Epithelial cell of proximal tubule (primary cell): ENCODE data around the gene TRAF5. TPM values are rescaled to one million over a fixed set of nuclear protein-coding genes. Genes with fewer than 3 reads are reported as not detected.

Source experiments
- DNase-seq: peaks from one replicate; pipeline ENCODE4 v3.0.0-alpha.2; 2011; ENCODE audit warnings: low read depth
- H3K4me3 ChIP-seq: 2 replicates; pipeline ENCODE4 v1.5.1; 2011; ENCODE audit warnings: low read depth, mild to moderate bottlenecking, low read length
- total RNA-seq: library from RNA; depleted of rRNA; stranded (reverse); fragments of >200 nt; gene quantifications from 2 replicates; pipeline ENCODE4 v1.2.3, GENCODE V29; 2015
- TF ChIP-seq, protein P1 (sequence below): conservative IDR thresholded peaks from 2 replicates; pipeline ENCODE4 v1.5.1; 2012; ENCODE audit warnings: low read depth, mild to moderate bottlenecking, low read length

TRAF5 gene
- total RNA-seq, 1 donor from 2014 or later = 6.4 TPM

DNA sequence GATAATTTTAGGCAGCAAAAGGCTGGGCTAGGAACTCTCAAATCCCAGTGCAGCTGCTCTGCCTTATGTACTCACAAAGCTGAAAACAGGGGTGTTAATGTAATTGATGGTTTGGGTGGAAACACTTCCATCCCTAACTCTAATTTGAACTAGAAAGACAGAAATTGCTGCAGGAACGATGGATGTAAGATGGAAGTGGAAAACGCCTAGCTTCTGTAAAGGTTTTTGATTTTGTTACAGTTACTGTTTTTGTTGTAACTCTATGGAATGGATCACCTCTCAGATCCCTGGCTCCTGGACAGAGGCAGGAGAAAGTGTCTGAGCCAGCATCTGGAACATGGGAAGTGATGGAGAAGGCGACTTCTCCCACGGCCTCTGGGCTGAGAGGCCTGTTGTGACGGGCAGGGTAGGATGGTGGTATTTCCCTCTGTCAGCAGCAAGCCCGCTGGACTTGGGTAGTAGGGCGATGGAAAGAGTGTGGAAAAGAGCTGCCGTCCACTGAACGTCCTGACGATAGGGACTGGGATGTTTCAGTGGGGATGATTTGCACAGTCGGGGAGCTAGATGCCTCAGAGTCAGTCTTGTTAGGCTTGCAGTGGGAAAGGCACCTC is 1.6 kb downstream of the TRAF5 start:
- DNase-seq = no peak
- TF ChIP-seq, protein P1, sequence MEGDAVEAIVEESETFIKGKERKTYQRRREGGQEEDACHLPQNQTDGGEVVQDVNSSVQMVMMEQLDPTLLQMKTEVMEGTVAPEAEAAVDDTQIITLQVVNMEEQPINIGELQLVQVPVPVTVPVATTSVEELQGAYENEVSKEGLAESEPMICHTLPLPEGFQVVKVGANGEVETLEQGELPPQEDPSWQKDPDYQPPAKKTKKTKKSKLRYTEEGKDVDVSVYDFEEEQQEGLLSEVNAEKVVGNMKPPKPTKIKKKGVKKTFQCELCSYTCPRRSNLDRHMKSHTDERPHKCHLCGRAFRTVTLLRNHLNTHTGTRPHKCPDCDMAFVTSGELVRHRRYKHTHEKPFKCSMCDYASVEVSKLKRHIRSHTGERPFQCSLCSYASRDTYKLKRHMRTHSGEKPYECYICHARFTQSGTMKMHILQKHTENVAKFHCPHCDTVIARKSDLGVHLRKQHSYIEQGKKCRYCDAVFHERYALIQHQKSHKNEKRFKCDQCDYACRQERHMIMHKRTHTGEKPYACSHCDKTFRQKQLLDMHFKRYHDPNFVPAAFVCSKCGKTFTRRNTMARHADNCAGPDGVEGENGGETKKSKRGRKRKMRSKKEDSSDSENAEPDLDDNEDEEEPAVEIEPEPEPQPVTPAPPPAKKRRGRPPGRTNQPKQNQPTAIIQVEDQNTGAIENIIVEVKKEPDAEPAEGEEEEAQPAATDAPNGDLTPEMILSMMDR = no peak
- H3K4me3 ChIP-seq = no peak overlapping the region

DNA sequence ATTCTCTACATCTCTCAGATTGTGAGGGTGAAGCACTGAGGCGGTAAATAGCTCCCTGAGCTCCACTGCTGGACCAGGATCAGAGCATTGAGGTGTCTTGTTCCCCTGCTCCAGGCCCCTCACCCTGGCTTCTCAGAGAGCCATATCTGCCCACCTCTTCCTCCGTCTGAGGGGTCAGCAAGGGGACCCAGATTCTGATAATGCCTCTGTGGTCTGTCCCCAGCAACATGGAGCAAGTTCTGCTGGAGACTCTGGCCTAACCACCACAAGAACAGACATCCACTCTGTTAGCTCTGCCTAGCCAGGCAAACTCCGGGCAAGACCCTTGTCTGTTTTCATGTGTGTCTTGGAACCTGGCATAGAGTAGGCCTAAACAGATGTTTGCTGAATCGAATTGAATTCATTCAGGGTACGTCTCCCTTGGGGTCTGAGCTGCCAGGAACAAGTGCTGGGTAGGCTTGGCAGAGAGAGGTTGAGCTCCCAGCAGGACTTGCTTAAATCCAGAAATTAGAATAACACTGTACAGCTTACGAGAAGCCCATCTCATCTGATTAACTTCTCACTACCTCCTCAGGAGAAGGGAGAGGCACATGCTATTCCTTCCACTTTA is 2.3 kb downstream of the TRAF5 start:
- H3K4me3 ChIP-seq = no peak overlapping the region
- no peak for DNase-seq
- TF ChIP-seq, protein P1 = no peak

DNA sequence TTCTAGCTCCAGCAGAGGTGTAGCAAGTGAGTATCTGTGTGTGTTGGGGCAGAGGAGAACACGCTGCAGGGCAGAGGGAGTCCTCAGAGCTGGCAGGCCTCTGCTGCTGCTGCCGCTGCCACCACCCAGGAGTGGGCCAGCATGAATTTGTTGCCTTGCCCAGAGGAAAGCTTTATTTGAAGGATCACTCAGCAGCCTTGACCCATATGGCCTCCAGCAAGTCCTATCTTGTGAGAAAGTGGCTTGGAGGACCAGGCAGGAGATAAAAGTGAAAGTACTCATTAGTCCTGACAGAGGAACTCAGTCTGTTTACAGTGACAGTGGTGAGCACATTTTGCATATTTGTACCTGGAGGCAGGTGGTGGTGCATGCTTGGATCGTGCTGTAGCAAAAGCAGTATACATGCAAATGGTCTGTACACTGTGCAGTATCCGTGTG is 3.1 kb downstream of the TRAF5 start:
- no peak overlapping the region for H3K4me3 ChIP-seq
- DNase-seq = no peak
- TF ChIP-seq, protein P1 = no peak

DNA sequence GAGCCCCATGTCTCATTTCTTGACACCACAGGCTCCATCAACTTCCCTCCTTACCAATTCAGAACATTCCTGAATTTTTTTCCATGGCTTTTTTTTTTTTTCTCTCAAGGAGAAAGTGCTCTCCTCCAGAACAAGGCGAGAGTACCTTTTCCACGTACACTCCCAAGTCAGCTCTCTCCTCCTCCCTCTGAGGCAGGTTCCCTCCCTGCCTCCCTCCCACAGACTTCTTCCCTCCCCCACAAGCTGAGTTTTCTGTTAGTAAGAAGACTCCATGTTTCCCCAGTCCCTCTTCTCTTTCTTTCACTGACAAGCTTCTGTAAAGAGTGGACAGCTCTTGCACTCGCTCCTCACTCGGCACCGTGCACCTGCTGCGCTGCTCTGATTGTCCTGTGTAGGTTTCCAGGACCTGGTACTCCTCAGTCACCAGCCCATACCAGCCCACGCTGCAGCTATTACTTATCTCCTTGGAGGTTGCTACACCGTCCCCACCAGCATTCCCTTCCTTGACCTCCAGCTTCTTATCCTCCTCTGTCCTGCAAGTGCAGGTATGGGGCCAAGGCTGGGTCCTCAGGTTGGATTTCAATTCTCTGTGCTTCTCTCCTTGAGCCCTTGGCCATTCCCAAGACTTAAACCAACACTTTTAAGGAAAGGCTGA is 3.8 kb downstream of the TRAF5 start:
- H3K4me3 ChIP-seq = no peak overlapping the region
- TF ChIP-seq, protein P1 = no peak
- DNase-seq = no peak

DNA sequence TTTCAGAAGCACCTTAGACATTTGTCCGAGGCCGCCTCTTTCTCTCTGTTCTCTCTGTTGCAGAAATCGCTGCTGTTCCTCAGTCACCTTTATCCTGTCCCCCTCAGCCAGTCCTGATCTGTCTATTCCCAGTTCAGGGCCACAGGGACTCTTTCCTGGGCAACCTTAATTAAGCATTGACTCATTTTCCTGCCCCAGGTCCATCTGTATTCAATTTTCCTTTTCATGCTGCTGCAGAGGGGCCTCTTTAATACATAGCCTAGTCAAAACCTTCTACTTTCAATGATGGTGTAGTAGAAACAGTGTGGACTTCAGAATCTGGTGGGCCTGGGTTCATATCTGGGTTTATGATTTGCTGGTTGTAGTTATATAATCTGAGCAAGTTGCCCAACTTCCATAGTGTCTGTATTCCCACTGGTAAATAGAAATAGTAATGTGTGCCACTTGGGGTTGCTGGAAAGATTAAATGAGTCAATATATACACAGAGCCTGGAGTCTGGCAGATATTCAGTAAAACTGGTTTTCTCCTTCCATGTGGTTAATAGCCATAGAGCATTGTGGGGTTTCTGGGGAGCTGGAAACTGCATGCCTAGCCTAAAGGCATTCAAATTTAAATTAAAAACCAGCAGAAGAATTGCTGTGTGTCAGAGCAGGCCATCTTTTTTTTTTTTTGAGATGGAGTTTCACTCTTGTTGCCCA is 4.5 kb downstream of the TRAF5 start:
- DNase-seq = no peak
- TF ChIP-seq, protein P1 = no peak
- H3K4me3 ChIP-seq = no peak overlapping the region

DNA sequence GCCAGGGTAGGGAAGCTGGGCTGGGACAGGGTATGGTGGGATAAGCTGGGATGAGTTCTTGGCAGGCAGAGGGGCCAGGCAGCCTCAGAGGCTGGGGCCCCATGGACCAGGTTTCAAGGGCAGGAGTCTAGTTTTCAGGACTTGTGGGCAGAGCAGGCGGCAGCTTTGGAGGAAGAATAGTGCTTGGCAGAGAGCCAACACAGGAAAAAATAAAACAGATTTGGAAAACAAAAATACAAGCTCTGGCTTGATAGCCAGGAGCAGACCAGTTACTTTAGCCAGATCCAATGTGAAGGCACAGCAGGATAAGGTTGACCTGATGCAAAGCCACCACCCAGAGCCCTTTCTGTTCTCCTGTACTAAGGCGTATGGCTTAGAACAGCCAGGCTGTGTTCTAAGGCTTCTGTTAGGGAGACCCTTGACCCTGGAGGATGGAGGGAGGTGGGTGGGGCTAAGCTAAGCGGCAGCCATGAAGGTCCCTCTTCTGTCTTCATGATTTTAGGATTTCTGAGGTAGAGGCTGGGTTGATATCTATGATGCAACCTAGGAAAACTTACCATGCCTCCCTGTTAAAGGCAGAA is 5.5 kb downstream of the TRAF5 start:
- TF ChIP-seq, protein P1 = no peak
- H3K4me3 ChIP-seq = no peak overlapping the region
- DNase-seq = no peak
